ENCODE data around the gene PRCC. TPM values are rescaled to one million over a fixed set of nuclear protein-coding genes. Genes with fewer than 3 reads are reported as not detected.

Gene PRCC
- total and polyA plus RNA-seq, 2 of the 13 experiments (the other 11 are each of a cell fraction or from before 2014, with no cell fraction given): 24.2 to 40.5 TPM

DNA sequence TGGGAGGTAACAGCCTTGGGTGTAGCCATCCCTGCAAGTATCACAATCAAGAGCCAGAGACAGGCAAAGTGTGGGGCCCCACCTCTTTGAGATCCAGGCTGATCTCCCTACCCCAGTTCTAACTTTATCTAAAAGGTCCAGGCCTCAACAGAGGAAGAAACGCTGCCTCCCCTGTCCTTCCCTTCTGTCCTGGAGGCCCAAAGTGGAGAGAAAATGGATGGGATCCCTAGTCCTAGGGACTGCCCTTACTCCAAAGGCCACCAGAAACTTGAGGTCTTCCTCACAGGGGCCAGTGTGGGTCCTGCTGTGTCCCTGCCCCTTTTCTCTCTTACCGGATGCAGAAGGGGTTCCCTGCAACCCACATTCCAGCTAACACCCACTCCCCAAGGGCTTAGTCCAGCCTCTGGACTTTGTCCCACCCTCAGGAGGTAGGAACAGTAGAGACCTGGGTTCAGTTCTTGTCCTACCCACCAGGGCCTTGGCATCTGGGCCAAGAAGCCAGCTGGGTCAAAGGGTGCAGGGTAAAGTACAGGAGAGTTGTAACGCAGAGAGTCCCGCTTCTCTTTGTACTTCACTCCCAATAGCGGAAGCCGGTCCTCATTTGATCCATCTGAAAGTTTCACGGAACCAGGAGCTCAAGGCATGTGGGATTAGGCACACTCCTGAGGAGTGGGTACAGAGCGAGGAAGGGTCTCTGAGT lies 17.8 kb upstream of the PRCC start (continued):
- TF ChIP-seq, protein P1, sequence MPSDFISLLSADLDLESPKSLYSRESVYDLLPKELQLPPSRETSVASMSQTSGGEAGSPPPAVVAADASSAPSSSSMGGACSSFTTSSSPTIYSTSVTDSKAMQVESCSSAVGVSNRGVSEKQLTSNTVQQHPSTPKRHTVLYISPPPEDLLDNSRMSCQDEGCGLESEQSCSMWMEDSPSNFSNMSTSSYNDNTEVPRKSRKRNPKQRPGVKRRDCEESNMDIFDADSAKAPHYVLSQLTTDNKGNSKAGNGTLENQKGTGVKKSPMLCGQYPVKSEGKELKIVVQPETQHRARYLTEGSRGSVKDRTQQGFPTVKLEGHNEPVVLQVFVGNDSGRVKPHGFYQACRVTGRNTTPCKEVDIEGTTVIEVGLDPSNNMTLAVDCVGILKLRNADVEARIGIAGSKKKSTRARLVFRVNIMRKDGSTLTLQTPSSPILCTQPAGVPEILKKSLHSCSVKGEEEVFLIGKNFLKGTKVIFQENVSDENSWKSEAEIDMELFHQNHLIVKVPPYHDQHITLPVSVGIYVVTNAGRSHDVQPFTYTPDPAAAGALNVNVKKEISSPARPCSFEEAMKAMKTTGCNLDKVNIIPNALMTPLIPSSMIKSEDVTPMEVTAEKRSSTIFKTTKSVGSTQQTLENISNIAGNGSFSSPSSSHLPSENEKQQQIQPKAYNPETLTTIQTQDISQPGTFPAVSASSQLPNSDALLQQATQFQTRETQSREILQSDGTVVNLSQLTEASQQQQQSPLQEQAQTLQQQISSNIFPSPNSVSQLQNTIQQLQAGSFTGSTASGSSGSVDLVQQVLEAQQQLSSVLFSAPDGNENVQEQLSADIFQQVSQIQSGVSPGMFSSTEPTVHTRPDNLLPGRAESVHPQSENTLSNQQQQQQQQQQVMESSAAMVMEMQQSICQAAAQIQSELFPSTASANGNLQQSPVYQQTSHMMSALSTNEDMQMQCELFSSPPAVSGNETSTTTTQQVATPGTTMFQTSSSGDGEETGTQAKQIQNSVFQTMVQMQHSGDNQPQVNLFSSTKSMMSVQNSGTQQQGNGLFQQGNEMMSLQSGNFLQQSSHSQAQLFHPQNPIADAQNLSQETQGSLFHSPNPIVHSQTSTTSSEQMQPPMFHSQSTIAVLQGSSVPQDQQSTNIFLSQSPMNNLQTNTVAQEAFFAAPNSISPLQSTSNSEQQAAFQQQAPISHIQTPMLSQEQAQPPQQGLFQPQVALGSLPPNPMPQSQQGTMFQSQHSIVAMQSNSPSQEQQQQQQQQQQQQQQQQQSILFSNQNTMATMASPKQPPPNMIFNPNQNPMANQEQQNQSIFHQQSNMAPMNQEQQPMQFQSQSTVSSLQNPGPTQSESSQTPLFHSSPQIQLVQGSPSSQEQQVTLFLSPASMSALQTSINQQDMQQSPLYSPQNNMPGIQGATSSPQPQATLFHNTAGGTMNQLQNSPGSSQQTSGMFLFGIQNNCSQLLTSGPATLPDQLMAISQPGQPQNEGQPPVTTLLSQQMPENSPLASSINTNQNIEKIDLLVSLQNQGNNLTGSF (CRISPR knock-in tag; IDR thresholded peaks at IDR 0.05): no peak
- TF ChIP-seq MEIS1 (CRISPR knock-in tag; IDR thresholded peaks at IDR 0.05; ENCODE audit: borderline replicate concordance) (no peak), ZNF329 (CRISPR knock-in tag; IDR thresholded peaks at IDR 0.05; ENCODE audit: low read depth) (no peak), CREB3 (CRISPR knock-in tag; IDR thresholded peaks at IDR 0.05) (no peak), EEA1 (CRISPR knock-in tag; IDR thresholded peaks at IDR 0.05; ENCODE audit: borderline replicate concordance) (no peak), ATF3 (CRISPR knock-in tag; IDR thresholded peaks at IDR 0.05) (no peak), ZNF234 (CRISPR knock-in tag; conservative IDR thresholded peaks at IDR 0.05) (no peak), LBX2 (CRISPR knock-in tag; IDR thresholded peaks at IDR 0.05; ENCODE audit: borderline replicate concordance) (no peak), REL (CRISPR knock-in tag; conservative IDR thresholded peaks at IDR 0.05) (no peak), DNMT1 (CRISPR knock-in tag; IDR thresholded peaks at IDR 0.05) (no peak), MATR3 (CRISPR knock-in tag; IDR thresholded peaks at IDR 0.05) (no peak)
- TF ChIP-seq, protein P2, sequence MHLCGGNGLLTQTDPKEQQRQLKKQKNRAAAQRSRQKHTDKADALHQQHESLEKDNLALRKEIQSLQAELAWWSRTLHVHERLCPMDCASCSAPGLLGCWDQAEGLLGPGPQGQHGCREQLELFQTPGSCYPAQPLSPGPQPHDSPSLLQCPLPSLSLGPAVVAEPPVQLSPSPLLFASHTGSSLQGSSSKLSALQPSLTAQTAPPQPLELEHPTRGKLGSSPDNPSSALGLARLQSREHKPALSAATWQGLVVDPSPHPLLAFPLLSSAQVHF (CRISPR knock-in tag; IDR thresholded peaks at IDR 0.05): no peak
- TF ChIP-seq, protein P3, sequence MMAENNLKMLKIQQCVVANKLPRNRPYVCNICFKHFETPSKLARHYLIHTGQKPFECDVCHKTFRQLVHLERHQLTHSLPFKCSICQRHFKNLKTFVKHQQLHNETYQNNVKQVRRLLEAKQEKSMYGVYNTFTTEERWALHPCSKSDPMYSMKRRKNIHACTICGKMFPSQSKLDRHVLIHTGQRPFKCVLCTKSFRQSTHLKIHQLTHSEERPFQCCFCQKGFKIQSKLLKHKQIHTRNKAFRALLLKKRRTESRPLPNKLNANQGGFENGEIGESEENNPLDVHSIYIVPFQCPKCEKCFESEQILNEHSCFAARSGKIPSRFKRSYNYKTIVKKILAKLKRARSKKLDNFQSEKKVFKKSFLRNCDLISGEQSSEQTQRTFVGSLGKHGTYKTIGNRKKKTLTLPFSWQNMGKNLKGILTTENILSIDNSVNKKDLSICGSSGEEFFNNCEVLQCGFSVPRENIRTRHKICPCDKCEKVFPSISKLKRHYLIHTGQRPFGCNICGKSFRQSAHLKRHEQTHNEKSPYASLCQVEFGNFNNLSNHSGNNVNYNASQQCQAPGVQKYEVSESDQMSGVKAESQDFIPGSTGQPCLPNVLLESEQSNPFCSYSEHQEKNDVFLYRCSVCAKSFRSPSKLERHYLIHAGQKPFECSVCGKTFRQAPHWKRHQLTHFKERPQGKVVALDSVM (CRISPR knock-in tag; IDR thresholded peaks at IDR 0.05): no peak
- TF ChIP-seq, protein P4, sequence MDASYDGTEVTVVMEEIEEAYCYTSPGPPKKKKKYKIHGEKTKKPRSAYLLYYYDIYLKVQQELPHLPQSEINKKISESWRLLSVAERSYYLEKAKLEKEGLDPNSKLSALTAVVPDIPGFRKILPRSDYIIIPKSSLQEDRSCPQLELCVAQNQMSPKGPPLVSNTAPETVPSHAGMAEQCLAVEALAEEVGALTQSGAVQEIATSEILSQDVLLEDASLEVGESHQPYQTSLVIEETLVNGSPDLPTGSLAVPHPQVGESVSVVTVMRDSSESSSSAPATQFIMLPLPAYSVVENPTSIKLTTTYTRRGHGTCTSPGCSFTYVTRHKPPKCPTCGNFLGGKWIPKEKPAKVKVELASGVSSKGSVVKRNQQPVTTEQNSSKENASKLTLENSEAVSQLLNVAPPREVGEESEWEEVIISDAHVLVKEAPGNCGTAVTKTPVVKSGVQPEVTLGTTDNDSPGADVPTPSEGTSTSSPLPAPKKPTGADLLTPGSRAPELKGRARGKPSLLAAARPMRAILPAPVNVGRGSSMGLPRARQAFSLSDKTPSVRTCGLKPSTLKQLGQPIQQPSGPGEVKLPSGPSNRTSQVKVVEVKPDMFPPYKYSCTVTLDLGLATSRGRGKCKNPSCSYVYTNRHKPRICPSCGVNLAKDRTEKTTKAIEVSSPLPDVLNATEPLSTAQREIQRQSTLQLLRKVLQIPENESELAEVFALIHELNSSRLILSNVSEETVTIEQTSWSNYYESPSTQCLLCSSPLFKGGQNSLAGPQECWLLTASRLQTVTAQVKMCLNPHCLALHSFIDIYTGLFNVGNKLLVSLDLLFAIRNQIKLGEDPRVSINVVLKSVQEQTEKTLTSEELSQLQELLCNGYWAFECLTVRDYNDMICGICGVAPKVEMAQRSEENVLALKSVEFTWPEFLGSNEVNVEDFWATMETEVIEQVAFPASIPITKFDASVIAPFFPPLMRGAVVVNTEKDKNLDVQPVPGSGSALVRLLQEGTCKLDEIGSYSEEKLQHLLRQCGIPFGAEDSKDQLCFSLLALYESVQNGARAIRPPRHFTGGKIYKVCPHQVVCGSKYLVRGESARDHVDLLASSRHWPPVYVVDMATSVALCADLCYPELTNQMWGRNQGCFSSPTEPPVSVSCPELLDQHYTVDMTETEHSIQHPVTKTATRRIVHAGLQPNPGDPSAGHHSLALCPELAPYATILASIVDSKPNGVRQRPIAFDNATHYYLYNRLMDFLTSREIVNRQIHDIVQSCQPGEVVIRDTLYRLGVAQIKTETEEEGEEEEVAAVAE (CRISPR knock-in tag; IDR thresholded peaks at IDR 0.05; ENCODE audit: borderline replicate concordance): no peak; the same call in 1 of the 2 replicates
